LNCaP clone FGC (cell line): ENCODE data around the gene EXOC4.
"Not testable (repeated sequence)": the region's sequence is repeated elsewhere in the genome, so short reads cannot be mapped to it uniquely, and the experiment has no call there.

Experiments used
- DNase-seq: peaks from one replicate; pipeline ENCODE4 v3.0.0-alpha.2; 2011; ENCODE audit warnings: low read depth
- H3K4me3 ChIP-seq: 2 replicates; pipeline ENCODE4 v1.5.1; 2011; ENCODE audit warnings: mild to moderate bottlenecking, low read depth, low read length, control low read depth
- TF ChIP-seq, protein P1 (sequence below): IDR thresholded peaks from 2 replicates; pipeline ENCODE4 v1.5.1; 2012; ENCODE audit warnings: mild to moderate bottlenecking; ENCODE audit not compliant: control insufficient read depth, insufficient read depth; ENCODE audit errors: extremely low read depth

EXOC4 gene

DNA sequence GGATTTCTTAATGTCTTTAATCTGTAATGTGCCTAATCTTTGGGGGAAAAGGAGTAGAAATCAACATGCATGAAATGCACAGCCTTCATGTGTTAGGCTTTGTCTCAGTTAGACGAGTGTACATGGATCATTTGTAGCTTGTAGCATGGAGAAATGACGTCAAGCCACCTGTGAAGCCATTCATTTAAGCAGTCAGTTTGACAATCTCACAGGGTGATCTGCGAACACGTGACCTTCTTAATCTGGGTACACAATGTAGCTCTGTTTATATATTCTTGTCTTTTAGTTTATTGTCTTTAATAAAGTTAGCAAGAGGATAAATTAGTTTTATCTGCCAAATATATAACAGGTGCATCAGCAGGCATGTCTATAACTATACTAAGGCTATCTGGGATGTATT is 522.3 kb downstream of the EXOC4 start:
- no peak overlapping the region for H3K4me3 ChIP-seq
- TF ChIP-seq, protein P1, sequence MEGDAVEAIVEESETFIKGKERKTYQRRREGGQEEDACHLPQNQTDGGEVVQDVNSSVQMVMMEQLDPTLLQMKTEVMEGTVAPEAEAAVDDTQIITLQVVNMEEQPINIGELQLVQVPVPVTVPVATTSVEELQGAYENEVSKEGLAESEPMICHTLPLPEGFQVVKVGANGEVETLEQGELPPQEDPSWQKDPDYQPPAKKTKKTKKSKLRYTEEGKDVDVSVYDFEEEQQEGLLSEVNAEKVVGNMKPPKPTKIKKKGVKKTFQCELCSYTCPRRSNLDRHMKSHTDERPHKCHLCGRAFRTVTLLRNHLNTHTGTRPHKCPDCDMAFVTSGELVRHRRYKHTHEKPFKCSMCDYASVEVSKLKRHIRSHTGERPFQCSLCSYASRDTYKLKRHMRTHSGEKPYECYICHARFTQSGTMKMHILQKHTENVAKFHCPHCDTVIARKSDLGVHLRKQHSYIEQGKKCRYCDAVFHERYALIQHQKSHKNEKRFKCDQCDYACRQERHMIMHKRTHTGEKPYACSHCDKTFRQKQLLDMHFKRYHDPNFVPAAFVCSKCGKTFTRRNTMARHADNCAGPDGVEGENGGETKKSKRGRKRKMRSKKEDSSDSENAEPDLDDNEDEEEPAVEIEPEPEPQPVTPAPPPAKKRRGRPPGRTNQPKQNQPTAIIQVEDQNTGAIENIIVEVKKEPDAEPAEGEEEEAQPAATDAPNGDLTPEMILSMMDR = no peak
- DNase-seq = peak; percentile 3

DNA sequence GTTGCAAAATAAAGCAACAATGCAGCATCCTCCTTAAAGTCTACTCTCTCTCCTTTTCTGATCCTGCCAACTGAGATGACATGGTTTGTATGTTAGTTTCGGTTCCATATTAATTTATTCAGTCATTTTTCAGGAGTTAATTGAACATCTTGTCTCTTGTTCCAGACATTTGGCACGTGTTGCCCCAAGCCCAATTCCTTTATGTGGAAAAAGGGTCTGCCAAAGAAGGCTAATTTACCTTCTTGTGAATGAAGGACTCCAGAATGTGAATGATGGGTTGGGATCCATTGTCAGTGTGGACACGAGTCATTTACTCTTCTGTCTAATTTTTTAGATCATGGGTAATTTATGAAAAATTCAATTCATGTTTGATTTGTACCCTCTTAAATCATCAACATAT is 523.4 kb downstream of the EXOC4 start:
- TF ChIP-seq, protein P1 = no peak
- H3K4me3 ChIP-seq = no peak overlapping the region
- no peak for DNase-seq

DNA sequence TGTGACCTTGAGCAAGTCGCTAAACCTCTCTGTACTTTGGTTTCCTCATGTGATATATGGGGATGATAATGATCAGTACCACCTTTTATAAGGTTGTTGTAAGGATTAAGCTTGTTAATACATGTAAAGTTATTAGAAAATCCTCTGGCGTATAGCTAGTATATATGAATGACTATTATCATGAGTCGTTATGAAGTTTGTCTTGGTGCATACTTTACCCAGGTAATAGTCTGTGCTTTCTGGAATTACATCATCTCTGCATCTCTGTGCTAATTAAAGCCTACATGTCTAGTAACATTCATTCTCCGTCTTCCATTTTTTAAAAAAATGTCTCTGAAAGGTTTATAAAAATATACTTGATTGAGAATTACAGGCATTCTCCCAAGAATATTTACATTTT is 524.8 kb downstream of the EXOC4 start:
- H3K4me3 ChIP-seq = no peak overlapping the region
- TF ChIP-seq, protein P1 = no peak
- no peak for DNase-seq

DNA sequence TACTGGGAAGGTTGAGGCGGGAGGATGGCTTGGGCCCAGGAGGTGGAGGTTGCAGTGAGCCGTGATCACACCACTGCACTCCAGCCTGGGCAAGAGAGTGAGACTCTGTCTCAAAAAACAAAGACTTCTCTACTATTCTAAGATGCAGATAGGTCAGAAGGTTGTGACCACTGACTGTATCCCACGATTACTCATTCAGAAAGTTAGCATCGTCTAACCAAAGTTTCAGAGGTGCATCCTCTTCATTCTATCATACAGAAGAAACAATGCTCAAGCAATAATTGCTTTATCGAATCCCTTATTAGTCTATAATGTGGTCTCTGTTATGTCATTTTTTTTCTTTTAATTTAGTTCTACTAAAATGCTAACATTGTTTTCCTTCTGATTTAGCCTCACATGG is 525.6 kb downstream of the EXOC4 start:
- H3K4me3 ChIP-seq = no peak overlapping the region
- no peak for DNase-seq
- TF ChIP-seq, protein P1 = no peak

GRCh38 chr7:133779538-133779937 is 526.7 kb downstream of the EXOC4 start:
- DNase-seq, H3K4me3 ChIP-seq: not testable (repeated sequence)

DNA sequence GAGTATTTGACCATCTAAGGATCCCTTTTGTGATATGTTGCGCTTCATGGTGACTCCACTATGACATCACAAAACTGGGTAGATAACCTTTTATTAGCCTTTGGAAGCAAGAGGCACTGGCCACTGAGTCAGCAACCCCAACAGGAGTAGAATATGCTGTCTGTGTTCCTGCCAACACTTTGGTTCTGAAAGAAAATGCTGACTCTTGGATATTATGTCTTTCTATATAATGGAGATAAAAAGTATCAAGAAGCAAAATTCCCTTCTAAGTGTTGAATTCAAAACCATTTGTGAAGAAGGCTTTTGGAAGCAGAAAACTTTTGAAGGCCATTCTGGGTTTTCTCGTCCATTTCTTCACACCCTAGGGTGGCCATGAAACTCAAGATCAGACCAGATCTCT is 528.0 kb downstream of the EXOC4 start:
- H3K4me3 ChIP-seq = no peak overlapping the region
- TF ChIP-seq, protein P1 = no peak
- no peak for DNase-seq

- no peak overlapping the region for H3K4me3 ChIP-seq
- DNase-seq = no peak
- TF ChIP-seq, protein P1 = no peak
Measured at GRCh38 chr7:133781486-133782090, 528.7 kb downstream of the EXOC4 start.
